Activated CD4-positive, alpha-beta memory T cell treated with anti-CD3 and anti-CD28 coated beads, Interleukin-2, amount 10 ng/mL, durations not matched to agents 7 days and 5 days (primary cell): Measurements from ENCODE around the gene HSPA1A. TPM values are rescaled to one million over a fixed set of nuclear protein-coding genes. Genes with fewer than 3 reads are reported as not detected.
A peak's percentile ranks its signal among the peaks of the same experiment; 100 is the strongest.

Experiments used
- CTCF ChIA-PET: fragments of 350-600 bp; sonication (Branson Sonifier 250); formaldehyde crosslinking; loops from one replicate; lab custom pipeline; 2021; ENCODE audit warnings: antibody characterized with exemption, inconsistent platforms; lab: Charles Lee
- POLR2A ChIA-PET: fragments of 350-600 bp; sonication (Branson Sonifier 250); formaldehyde crosslinking; loops from one replicate; lab custom pipeline; 2021; ENCODE audit warnings: antibody characterized with exemption; lab: Charles Lee
- DNase-seq: peaks from one replicate; pipeline ENCODE4 v3.0.0-alpha.2; 2020
- H3K27ac Mint-ChIP-seq: one replicate; pipeline ENCODE4 v1.8.0; 2021; ENCODE audit warnings: mild to moderate bottlenecking, mixed read lengths
- H3K27me3 Mint-ChIP-seq: one replicate; pipeline ENCODE4 v1.8.0; 2021; ENCODE audit warnings: mixed read lengths
- H3K36me3 Mint-ChIP-seq: one replicate; pipeline ENCODE4 v1.8.0; 2021; ENCODE audit warnings: low read depth, mixed read lengths
- H3K4me1 Mint-ChIP-seq: one replicate; pipeline ENCODE4 v1.8.0; 2021; ENCODE audit warnings: mixed read lengths
- H3K4me3 Mint-ChIP-seq: one replicate; pipeline ENCODE4 v1.8.0; 2021; ENCODE audit warnings: mild to moderate bottlenecking, mixed read lengths
- H3K9me3 Mint-ChIP-seq: one replicate; pipeline ENCODE4 v1.8.0; 2021; ENCODE audit warnings: mixed read lengths
- total RNA-seq, 2 experiments: library from RNA; stranded (reverse); gene quantifications; one replicate each; pipeline ENCODE4 v1.2.3, GENCODE V29; 2021

Gene HSPA1A
- total RNA-seq, 2 experiments from 2014 or later = 147 to 151 TPM

GRCh38 chr6:31775633-31776484 is 39.5 kb upstream of the HSPA1A start:
- Mint-ChIP-seq H3K27me3 (no peaks in the 10 kb centered on the region), H3K27ac (peak overlapping the region; percentile 84), H3K36me3 (peaks cover 23% of the 10 kb centered on the region), H3K4me1 (peaks cover 53% of the 10 kb centered on the region), H3K9me3 (no peaks in the 10 kb centered on the region), H3K4me3 (peak overlapping the region; percentile 63)
- ChIA-PET CTCF (interaction anchor here (0.7 to 1.2 kb wide), 3 partner anchors 11 to 31 kb away, joined by 3 to 4 read pairs (median 3); partner anchors contain the start of genes LSM2 and VARS1), POLR2A (interaction anchor here (1.2 to 8.2 kb wide), 6 partner anchors 9 to 38 kb away, joined by 4 to 103 read pairs (median 8); partner anchors contain the start of genes CLIC1, LSM2, MSH5 and VARS1)
- no peak for DNase-seq

DNA sequence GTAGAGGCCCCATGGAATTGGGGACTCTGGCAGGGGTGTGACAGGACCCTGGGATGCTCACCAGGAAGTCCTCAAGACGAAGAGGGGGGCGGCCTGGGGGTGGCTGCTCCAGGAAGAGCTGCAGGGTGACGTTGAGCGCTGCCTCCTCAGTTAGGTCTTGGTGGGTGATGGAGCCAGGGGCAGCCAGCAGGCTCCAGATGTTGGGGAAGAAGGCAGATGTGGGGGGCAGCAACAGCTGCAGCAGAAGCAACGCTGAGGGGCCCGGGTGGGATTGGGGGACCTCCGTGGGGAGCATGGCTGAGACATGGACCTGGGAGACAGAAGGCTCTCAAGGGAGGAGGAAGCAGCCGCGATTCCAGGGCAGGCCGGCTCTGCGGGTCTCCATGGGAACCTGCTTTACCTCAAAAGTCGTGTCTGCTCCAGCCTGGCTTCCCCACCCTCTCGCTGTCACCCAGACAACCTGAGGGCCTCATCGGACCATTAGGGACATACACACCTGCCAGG is 38.8 kb upstream of the HSPA1A start:
- Mint-ChIP-seq H3K36me3 (peaks cover 22% of the 10 kb centered on the region), H3K4me3 (peak overlapping the region; percentile 63), H3K27me3 (no peaks in the 10 kb centered on the region), H3K4me1 (peaks cover 47% of the 10 kb centered on the region), H3K9me3 (no peaks in the 10 kb centered on the region), H3K27ac (peak overlapping the region; percentile 84)
- POLR2A ChIA-PET = interaction anchor here (1.2 to 3.2 kb wide), 10 partner anchors 13 to 125 kb away, joined by 3 to 14 read pairs (median 10); partner anchors contain the start of genes BAG6, GPANK1, HSPA1B and MSH5
- CTCF ChIA-PET = no interaction called here
- no peak for DNase-seq

- Mint-ChIP-seq H3K36me3 (peaks cover 22% of the 10 kb centered on the region), H3K4me3 (peak within 1 kb of the TSS; percentile 63), H3K27ac (peak within 1 kb of the TSS; percentile 84), H3K9me3 (no peaks in the 10 kb centered on the region), H3K27me3 (no peaks in the 10 kb centered on the region), H3K4me1 (peaks cover 43% of the 10 kb centered on the region)
- ChIA-PET CTCF (interaction anchor here (0.8 to 1.4 kb wide), 3 partner anchors 8 to 92 kb away, joined by 3 to 9 read pairs (median 5); no protein-coding TSS in a partner anchor), POLR2A (interaction anchor here (0.6 to 3.2 kb wide), 13 partner anchors 9 to 282 kb away, joined by 3 to 14 read pairs (median 5); partner anchors contain the start of genes BAG6, DDAH2, GPANK1 and HSPA1B)
- DNase-seq = peak; percentile 83
These were observed 38.2 kb upstream of the HSPA1A start, which contains the start of gene VWA7 for GRCh38 chr6:31776989-31777666. Gene VWA7 (minus strand): TSS chr6:31777328. CDS start chr6:31776779, 549 bp downstream.

- H3K9me3 Mint-ChIP-seq = no peaks in the 10 kb centered on the region
- no peak overlapping the region for H3K4me3 Mint-ChIP-seq
- H3K36me3 Mint-ChIP-seq = peaks cover 24% of the 10 kb centered on the region
- peak overlapping the region; percentile 84 for H3K27ac Mint-ChIP-seq
- no peak for DNase-seq
- CTCF ChIA-PET = interaction anchor here (0.8 to 1.4 kb wide), 3 partner anchors 8 to 93 kb away, joined by 3 to 9 read pairs (median 5); no protein-coding TSS in a partner anchor
- POLR2A ChIA-PET = interaction anchor here (0.6 to 3.2 kb wide), 13 partner anchors 8 to 283 kb away, joined by 3 to 14 read pairs (median 5); partner anchors contain the start of genes BAG6, DDAH2, GPANK1 and HSPA1B
- H3K27me3 Mint-ChIP-seq = no peaks in the 10 kb centered on the region
- H3K4me1 Mint-ChIP-seq = peaks cover 39% of the 10 kb centered on the region
These were observed 37.7 kb upstream of the HSPA1A start for GRCh38 chr6:31777667-31778050.

DNA sequence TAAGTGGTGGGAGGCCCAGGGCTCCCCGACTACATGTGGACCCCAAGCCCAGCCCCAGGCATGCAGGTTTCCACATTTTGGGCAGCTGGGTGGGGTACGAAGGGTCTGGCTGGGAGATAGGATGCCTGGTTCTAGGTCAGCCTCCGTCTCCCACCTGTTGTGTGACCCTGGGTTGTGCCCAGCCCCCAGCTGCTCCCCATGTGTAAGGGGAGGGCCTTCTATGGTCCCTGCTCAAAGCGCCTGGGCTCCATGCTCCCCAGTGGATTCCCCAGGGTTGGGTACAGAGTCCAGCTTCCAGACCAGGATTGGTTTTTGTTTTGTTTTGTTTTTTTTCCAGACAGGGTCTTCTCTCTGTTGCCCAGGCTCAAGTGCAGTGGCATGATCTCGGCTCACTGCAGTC is 37.1 kb upstream of the HSPA1A start:
- no peak for DNase-seq
- Mint-ChIP-seq H3K4me3 (no peak overlapping the region), H3K27ac (peak overlapping the region; percentile 84), H3K36me3 (peaks cover 28% of the 10 kb centered on the region), H3K4me1 (peaks cover 35% of the 10 kb centered on the region), H3K9me3 (no peaks in the 10 kb centered on the region), H3K27me3 (no peaks in the 10 kb centered on the region)
- ChIA-PET CTCF (interaction anchor here (1.2 to 1.4 kb wide), 2 partner anchors 9 to 12 kb away, joined by 5 to 9 read pairs; no protein-coding TSS in a partner anchor), POLR2A (interaction anchor here (0.9 to 3.2 kb wide), 10 partner anchors 11 to 284 kb away, joined by 3 to 14 read pairs (median 8); partner anchors contain the start of genes DDAH2, GPANK1, HSPA1B and MSH5)

- DNase-seq = no peak
- Mint-ChIP-seq H3K9me3 (no peaks in the 10 kb centered on the region), H3K4me1 (peaks cover 32% of the 10 kb centered on the region), H3K27ac (no peak overlapping the region), H3K4me3 (no peak overlapping the region), H3K27me3 (no peaks in the 10 kb centered on the region), H3K36me3 (peaks cover 33% of the 10 kb centered on the region)
- ChIA-PET CTCF (interaction anchor here (1.4 to 1.7 kb wide), 2 partner anchors 9 to 12 kb away, joined by 3 to 6 read pairs; no protein-coding TSS in a partner anchor), POLR2A (interaction anchor here (1.5 to 3.2 kb wide), 7 partner anchors 9 to 87 kb away, joined by 4 to 14 read pairs (median 7); partner anchors contain the start of genes DDAH2, HSPA1B and VARS1)
These were observed 36.1 kb upstream of the HSPA1A start for GRCh38 chr6:31778999-31779885.

DNA sequence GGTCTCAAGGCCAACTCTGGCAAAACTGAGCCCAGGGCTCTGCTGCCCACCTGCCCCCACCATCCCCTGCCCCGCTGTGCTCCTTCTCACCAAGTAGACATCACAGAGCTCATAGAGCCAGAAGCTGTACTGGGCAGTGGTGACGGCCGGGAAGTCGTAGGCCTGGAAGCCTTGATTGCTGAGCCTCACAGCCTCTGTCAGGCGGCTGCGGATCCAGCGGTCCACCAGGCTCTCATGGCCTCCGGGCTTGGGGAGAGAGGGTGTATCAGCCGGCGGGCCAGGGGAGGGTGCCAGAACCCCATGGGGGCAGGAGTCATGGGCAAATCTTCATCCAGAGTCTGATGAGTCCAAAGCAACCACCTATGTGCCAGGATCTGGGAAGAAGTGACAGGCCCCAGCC is 35.4 kb upstream of the HSPA1A start:
- Mint-ChIP-seq H3K36me3 (peaks cover 39% of the 10 kb centered on the region), H3K27ac (no peak overlapping the region), H3K27me3 (no peaks in the 10 kb centered on the region), H3K4me3 (no peak overlapping the region), H3K9me3 (no peaks in the 10 kb centered on the region), H3K4me1 (peaks cover 31% of the 10 kb centered on the region)
- ChIA-PET POLR2A (interaction anchor here (1.5 to 3.2 kb wide), 3 partner anchors 10 to 16 kb away, joined by 4 to 14 read pairs (median 7); partner anchors contain the start of gene VARS1), CTCF (interaction anchor here (1.4 to 1.7 kb wide), 2 partner anchors 10 to 11 kb away, joined by 3 to 6 read pairs; no protein-coding TSS in a partner anchor)
- DNase-seq = no peak

GRCh38 chr6:31780507-31781243 is 34.7 kb upstream of the HSPA1A start:
- Mint-ChIP-seq H3K27ac (no peak overlapping the region), H3K4me3 (no peak overlapping the region), H3K4me1 (peaks cover 23% of the 10 kb centered on the region), H3K36me3 (peaks cover 37% of the 10 kb centered on the region), H3K9me3 (no peaks in the 10 kb centered on the region), H3K27me3 (no peaks in the 10 kb centered on the region)
- ChIA-PET POLR2A (interaction anchor here (2.4 kb wide), 1 partner anchor 10 kb away, joined by 7 read pairs; no protein-coding TSS in a partner anchor), CTCF (interaction anchor here (1.4 to 1.7 kb wide), 2 partner anchors 10 to 11 kb away, joined by 3 to 6 read pairs; no protein-coding TSS in a partner anchor)
- DNase-seq = no peak

DNA sequence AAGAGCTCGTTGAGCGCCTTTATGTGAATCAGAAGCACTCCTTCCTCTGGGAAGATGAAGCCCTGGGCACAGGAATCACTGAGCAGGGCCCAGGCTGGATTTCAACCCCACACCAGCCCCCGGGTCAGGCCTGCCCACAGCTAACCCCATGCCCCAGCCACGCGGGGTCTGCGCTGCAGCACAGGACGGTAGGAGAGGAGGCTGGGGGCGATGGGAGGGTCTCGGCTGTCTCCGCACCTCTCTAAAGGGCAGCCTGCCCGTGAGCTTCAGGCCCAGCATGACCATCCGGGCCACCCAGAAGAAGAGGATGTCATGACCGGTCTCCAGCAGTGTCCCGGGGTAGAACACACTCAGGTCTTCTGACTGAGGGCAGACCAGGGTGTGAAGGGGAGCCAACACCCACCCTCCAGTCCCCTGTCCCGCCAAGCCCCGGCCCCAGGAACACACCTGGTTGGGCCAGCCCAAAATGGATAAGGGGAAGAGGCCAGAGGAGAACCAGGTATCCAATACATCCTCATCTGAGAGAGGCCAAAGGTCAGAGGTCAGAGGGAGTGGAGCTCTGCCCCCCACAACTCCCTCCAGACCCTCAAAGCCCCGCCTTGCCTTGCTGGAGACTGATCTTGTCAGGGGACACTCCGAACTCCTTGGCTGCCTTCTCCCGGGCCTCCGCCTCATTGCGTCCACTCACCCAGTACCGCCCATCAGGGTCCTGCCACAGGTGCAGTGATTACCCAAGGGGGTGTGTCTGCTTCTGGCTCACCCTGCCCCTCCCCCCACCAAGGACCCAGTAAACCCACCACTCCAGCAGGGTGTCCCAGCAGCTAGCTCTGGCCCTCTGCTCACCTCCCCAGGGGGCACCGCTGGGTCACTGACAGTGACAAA is 33.9 kb upstream of the HSPA1A start:
- peaks cover 40% of the 10 kb centered on the region for H3K36me3 Mint-ChIP-seq

More for the DNA sequence above, 33.9 kb upstream of the HSPA1A start:
- H3K27me3 Mint-ChIP-seq = no peaks in the 10 kb centered on the region
- H3K4me3 Mint-ChIP-seq = no peak overlapping the region
- ChIA-PET POLR2A (interaction anchor here (2.4 kb wide), 1 partner anchor 9 kb away, joined by 7 read pairs; no protein-coding TSS in a partner anchor), CTCF (interaction anchor here (0.8 kb wide), 1 partner anchor 17 kb away, joined by 3 read pairs; no protein-coding TSS in a partner anchor)
- H3K4me1 Mint-ChIP-seq = peaks cover 15% of the 10 kb centered on the region
- H3K27ac Mint-ChIP-seq = no peak overlapping the region
- DNase-seq = no peak
- no peaks in the 10 kb centered on the region for H3K9me3 Mint-ChIP-seq
